K562 (cell line): ENCODE results near the gene IGSF23. TPM values are rescaled to one million over a fixed set of nuclear protein-coding genes. Genes with fewer than 3 reads are reported as not detected.
A peak's percentile ranks its signal among the peaks of the same experiment; 100 is the strongest.

Source experiments
- ATAC-seq: fragments of 200-7000 bp; cut with Tn5 transposase; 3 replicates; pipeline ENCODE4 v1.9.1; 2020; ENCODE audit warnings: moderate library complexity
- BruUV-seq: library from RNA; stranded (reverse); fragments of 400-500 nt; replicated peaks from 2 replicates; lab custom pipeline; 2021; lab: Mats Ljungman, UMichigan
- CTCF ChIA-PET: fragments of 300-600 bp; formaldehyde crosslinking; extraction: SDS; loops from one replicate; lab custom pipeline; 2021; ENCODE audit warnings: low intra/inter-chr PET ratio; lab: Yijun Ruan, JAX
- POLR2A ChIA-PET: fragments of 300-600, 350-650 bp; sonication (Branson Sonifier 250); formaldehyde crosslinking; extraction: SDS; loops from one replicate; lab custom pipeline; 2021; ENCODE audit warnings: antibody characterized with exemption, inconsistent platforms; lab: Yijun Ruan, JAX
- DNase-seq, 4 experiments: peaks; one replicate each; pipeline versions ENCODE4 v3.0.0 to v3.0.0-alpha.2; 2011 to 2018; ENCODE audit warnings: low spot score in 3 of 4, mixed read lengths in 3 of 4; ENCODE audit errors: extremely low read depth in 1 of 4
- FAIRE-seq: peaks from 2 replicates; lab custom pipeline; 2011; peaks lifted over from hg19 to GRCh38; lab: Jason Lieb, UNC
- H2AFZ ChIP-seq: 2 replicates; pipeline ENCODE4 v1.6.0; 2011; ENCODE audit warnings: low read depth, low read length, control low read depth, inconsistent platforms
- H3K27ac ChIP-seq: fragments of 200-600 bp; 3 replicates; pipeline ENCODE4 v1.8.0; 2011; ENCODE audit warnings: low read depth, mild to moderate bottlenecking, control low read depth, inconsistent platforms, low read length, moderate library complexity, mixed read lengths; ENCODE audit errors: extremely low read depth
- H3K27me3 ChIP-seq, 2 experiments: fragments of 300-600 bp in 1 of 2; 2 replicates in 1 of 2; 3 replicates in 1 of 2; pipeline versions ENCODE4 v1.6.0 to v1.8.0; 2011; ENCODE audit warnings: inconsistent platforms in 2 of 2, low read length in 2 of 2, mild to moderate bottlenecking in 1 of 2, mixed read lengths in 1 of 2, moderate library complexity in 1 of 2; ENCODE audit not compliant: control insufficient read depth in 2 of 2, insufficient read depth in 2 of 2
- H3K36me3 ChIP-seq: fragments of 300-600 bp; 3 replicates; pipeline ENCODE4 v1.8.0; 2011; ENCODE audit warnings: mild to moderate bottlenecking, low read length, inconsistent platforms; ENCODE audit not compliant: control insufficient read depth, insufficient read depth
- H3K4me1 ChIP-seq, 2 experiments: fragments of 200-600 bp in 1 of 2; replicated peaks in 1 of 2; 2 replicates in 1 of 2; 3 replicates in 1 of 2; pipeline versions ENCODE4 v1.5.1 to v1.8.0; 2011; ENCODE audit warnings: inconsistent platforms in 2 of 2, low read length in 2 of 2, mild to moderate bottlenecking in 1 of 2, mixed read lengths in 1 of 2, moderate library complexity in 1 of 2; ENCODE audit not compliant: control insufficient read depth in 2 of 2, insufficient read depth in 2 of 2
- H3K4me2 ChIP-seq: 2 replicates; pipeline ENCODE4 v1.6.1; 2011; ENCODE audit warnings: low read length, control low read depth, inconsistent platforms, mixed read lengths; ENCODE audit not compliant: insufficient read depth
- H3K4me3 ChIP-seq: fragments of 200-600 bp; sonication (generic), shearing (Covaris generic); 2 replicates; pipeline ENCODE4 v1.5.1; 2016; ENCODE audit warnings: control low read depth, inconsistent platforms
- H3K79me2 ChIP-seq: fragments of 200-600 bp; 3 replicates; pipeline ENCODE4 v1.8.0; 2011; ENCODE audit warnings: low read length, inconsistent platforms; ENCODE audit not compliant: control insufficient read depth, insufficient read depth
- H3K9ac ChIP-seq, 2 experiments: 2 replicates each; pipeline versions ENCODE4 v1.6.0 to v1.6.1; 2011; ENCODE audit warnings: low read depth in 2 of 2, low read length in 2 of 2, control low read depth in 1 of 2, inconsistent platforms in 1 of 2, mild to moderate bottlenecking in 1 of 2, mixed read lengths in 1 of 2; ENCODE audit not compliant: insufficient read depth in 1 of 2
- H3K9me1 ChIP-seq: one replicate; pipeline ENCODE4 v1.6.0; 2011; ENCODE audit warnings: inconsistent platforms, mild to moderate bottlenecking, low read length, moderate library complexity; ENCODE audit not compliant: control insufficient read depth, insufficient read depth
- H3K9me3 ChIP-seq: replicated peaks from 2 replicates; pipeline ENCODE4 v1.5.1; 2011; ENCODE audit warnings: low read depth, low read length, inconsistent platforms; ENCODE audit not compliant: control insufficient read depth, insufficient read depth
- H4K20me1 ChIP-seq: replicated peaks from 2 replicates; pipeline ENCODE4 v1.6.1; 2011; ENCODE audit warnings: low read length, inconsistent platforms, mixed read lengths; ENCODE audit not compliant: control insufficient read depth, insufficient read depth
- C11orf30 ChIP-seq: fragments of 450-650 bp; IDR thresholded peaks from 2 replicates; pipeline ENCODE4 v1.6.1; 2016; ENCODE audit warnings: low read depth, mild to moderate bottlenecking
- GABPA ChIP-seq: fragments of 200-800 bp; sonication (Bioruptor generic); conservative IDR thresholded peaks from 2 replicates; pipeline ENCODE4 v1.6.1; 2016; ENCODE audit warnings: low read depth, missing genetic modification characterization, missing compliant biosample characterization
- HLTF ChIP-seq: fragments of 450-650 bp; IDR thresholded peaks from 2 replicates; pipeline ENCODE4 v1.6.1; 2016
- NR2C1 ChIP-seq, 2 experiments: fragments of 450-650 bp; IDR thresholded peaks; 2 replicates each; pipeline ENCODE4 v1.6.1; 2017; ENCODE audit warnings: mild to moderate bottlenecking in 2 of 2, antibody characterized with exemption in 1 of 2, inconsistent platforms in 1 of 2, missing compliant biosample characterization in 1 of 2, missing genetic modification characterization in 1 of 2
- POLR2B ChIP-seq: fragments of 450-650 bp; IDR thresholded peaks from 2 replicates; pipeline ENCODE4 v1.6.1; 2018; ENCODE audit warnings: low read depth; ENCODE audit not compliant: partially characterized antibody
- REST ChIP-seq, 2 experiments: fragments of 450-650 bp; formaldehyde crosslinking in 1 of 2; IDR thresholded peaks; 2 replicates each; pipeline versions ENCODE4 v1.4.0 to v1.6.1; 2014 to 2020; ENCODE audit warnings: mild to moderate bottlenecking in 2 of 2, borderline replicate concordance in 1 of 2, low read depth in 1 of 2
- RNF2 ChIP-seq: sonication (generic); IDR thresholded peaks from 2 replicates; pipeline ENCODE4 v1.6.1; 2016
- SIRT6 ChIP-seq: IDR thresholded peaks from one replicate; pipeline ENCODE4 v1.6.1; 2012; ENCODE audit warnings: low read depth, mild to moderate bottlenecking, control low read depth, inconsistent platforms, low read length, moderate library complexity
- USF2 ChIP-seq: sonication (generic); formaldehyde crosslinking; IDR thresholded peaks from 2 replicates; pipeline ENCODE4 v1.5.0; 2020; ENCODE audit warnings: missing genetic modification reagents
- ZNF398 ChIP-seq: fragments of 250-450 bp; sonication (Bioruptor Pico); IDR thresholded peaks from 2 replicates; pipeline ENCODE4 v1.8.0; 2021; ENCODE audit warnings: moderate library complexity, mild to moderate bottlenecking, inconsistent platforms
- WGBS: fragments of 100-300 bp; shearing (Covaris generic); methylation state at CpG from one replicate; pipeline ENCODE4 v1.1.6; 2016; ENCODE audit warnings: low coverage, mixed read lengths; ENCODE audit not compliant: insufficient coverage; ENCODE audit errors: missing lambda C conversion rate; 5-methylcytosine and 5-hydroxymethylcytosine counted together
- in situ Hi-C: fragments of 300-500 bp; cut with MboI; formaldehyde crosslinking; loops from 4 replicates; pipeline ENCODE4 v1.15.0; 2018; ENCODE audit warnings: inconsistent platforms, mixed read lengths
- intact Hi-C: fragments of 100-400 bp; cut with micrococcal nuclease; formaldehyde crosslinking; loops from 2 replicates; pipeline ENCODE4 v1.14.2; 2022
- polyA plus RNA-seq, 8 experiments: library from polyadenylated mRNA; depleted of rRNA in 4 of 8; stranded (reverse) in 5 of 8; unstranded in 3 of 8; fragments of >200 nt; fragmentation: Nextera tagmentation in 2 of 8; fragmentation: Illumina TruSeq in 1 of 8; extraction: Ambion mirVana in 2 of 8; extraction: Trizol in 1 of 8; gene quantifications; 2 replicates each; pipeline versions ENCODE4 v1.2.1 to v1.2.3, GENCODE V29; 2011 to 2014; ENCODE audit warnings: inconsistent platforms in 1 of 8, missing spikeins in 1 of 8
- total RNA-seq, 7 experiments: library from RNA; depleted of rRNA in 6 of 7; stranded (reverse); fragments of >200 nt in 6 of 7; fragmentation: Illumina TruSeq in 2 of 7; extraction: Trizol in 2 of 7; gene quantifications; 2 replicates each; pipeline versions ENCODE4 v1.2.1 to v1.2.3, GENCODE V29; 2011 to 2021; ENCODE audit warnings: low replicate concordance in 1 of 7

The IGSF23 gene
- total and polyA plus RNA-seq, 9 of the 15 experiments (the other 6 are each of a cell fraction or from before 2014, with no cell fraction given): not detected

- POLR2A ChIA-PET: interaction anchor here (0.5 to 0.9 kb wide), 8 partner anchors 9 to 607 kb away, joined by 3 to 4 read pairs (median 3); partner anchors contain the start of gene BLOC1S3
- intact Hi-C loops: loop anchor here (2.0 to 10.0 kb wide), 3 partner anchors 114 to 276 kb away; partner anchors contain the start of gene NECTIN2
- 26% methylated on average over 13 of the region's 13 CpGs for WGBS
- Histone ChIP-seq H4K20me1 (no peaks in the 10 kb centered on the region), H3K27ac (no peak overlapping the region), H3K27me3 (no peaks in the 10 kb centered on the region), H3K9ac (no peak overlapping the region; a peak in 1 of 4 replicates), H3K9me3 (no peaks in the 10 kb centered on the region), H3K9me1 (no peaks in the 10 kb centered on the region), H3K4me3 (no peak overlapping the region), H2AFZ (peak overlapping the region; percentile 44), H3K79me2 (no peaks in the 10 kb centered on the region), H3K36me3 (no peaks in the 10 kb centered on the region), H3K4me2 (no peak overlapping the region), H3K4me1 (peaks cover 12 to 33% of the 10 kb centered on the region in 2 experiments)
- in situ Hi-C loops: loop anchor here (5.0 kb wide), 3 partner anchors 86 to 206 kb away; partner anchors contain the start of gene CBLC
- DNase-seq (peak; percentile 67 to 86 (median 68)), FAIRE-seq (peak; percentile 89), ATAC-seq (peak; percentile 94)
- CTCF ChIA-PET: interaction anchor here (0.7 to 2.6 kb wide), 2 partner anchors 84 to 87 kb away, joined by 7 to 14 read pairs; no protein-coding TSS in a partner anchor
- BruUV-seq: no TSS peak
- TF ChIP-seq REST (IDR thresholded peaks at IDR 0.05; ENCODE audit: borderline replicate concordance) (peak; percentile 61; the same call in 1 of the 2 replicates), REST (CRISPR knock-in tag; IDR thresholded peaks at IDR 0.05; ENCODE audit: low read depth) (no peak), ZNF398 (CRISPR knock-in tag) (no peak), SIRT6 (no peak), POLR2B (no peak), HLTF (no peak), USF2 (no peak), NR2C1 (IDR thresholded peaks at IDR 0.05) (no peak), NR2C1 (tag; IDR thresholded peaks at IDR 0.05) (no peak), RNF2 (no peak), GABPA (tag) (no peak), C11orf30 (peak; percentile 49; the same call in 1 of the 2 replicates)
These were observed 42.2 kb upstream of the IGSF23 start for GRCh38 chr19:44570984-44571684.
